HepG2 (cell line): ENCODE results near the gene KIF23. TPM values are rescaled to one million over a fixed set of nuclear protein-coding genes. Genes with fewer than 3 reads are reported as not detected.
A peak's percentile ranks its signal among the peaks of the same experiment; 100 is the strongest.

Source experiments
- GATAD1 ChIP-seq: IDR thresholded peaks from 2 replicates; pipeline ENCODE4 v1.6.1; 2016; ENCODE audit warnings: missing genetic modification reagents, missing compliant biosample characterization
- HMGXB4 ChIP-seq, 2 experiments: sonication (generic) in 1 of 2; formaldehyde crosslinking in 1 of 2; IDR thresholded peaks; 2 replicates each; pipeline versions ENCODE4 v1.4.0 to v1.6.1; 2018 to 2020; ENCODE audit warnings: missing genetic modification reagents in 2 of 2, borderline replicate concordance in 1 of 2, low read depth in 1 of 2, mild to moderate bottlenecking in 1 of 2, missing biosample characterization in 1 of 2
- ISL2 ChIP-seq: sonication (generic); formaldehyde crosslinking; IDR thresholded peaks from 2 replicates; pipeline ENCODE4 v1.5.0; 2020; ENCODE audit warnings: missing genetic modification reagents
- KDM1A ChIP-seq: IDR thresholded peaks from 2 replicates; pipeline ENCODE4 v1.6.1; 2016; ENCODE audit warnings: missing compliant biosample characterization
- MBNL3 ChIP-seq: fragments of 250-450 bp; sonication (Bioruptor Pico); conservative IDR thresholded peaks from 2 replicates; pipeline ENCODE4 v1.8.0; 2022; ENCODE audit warnings: mild to moderate bottlenecking, inconsistent platforms
- MIXL1 ChIP-seq: IDR thresholded peaks from 2 replicates; pipeline ENCODE4 v1.6.1; 2016
- MZF1 ChIP-seq: sonication (generic); formaldehyde crosslinking; IDR thresholded peaks from 2 replicates; pipeline ENCODE4 v1.8.1; 2023; ENCODE audit warnings: mild to moderate bottlenecking, missing genetic modification reagents, borderline replicate concordance
- RFX1 ChIP-seq: fragments of 450-650 bp; IDR thresholded peaks from 2 replicates; pipeline ENCODE4 v1.6.1; 2017
- SOX6 ChIP-seq, 2 experiments: fragments of 450-650 bp in 1 of 2; sonication (generic) in 1 of 2; formaldehyde crosslinking in 1 of 2; IDR thresholded peaks; 2 replicates each; pipeline versions ENCODE4 v1.4.0 to v1.6.1; 2017 to 2020; ENCODE audit warnings: antibody characterized with exemption in 1 of 2, mild to moderate bottlenecking in 1 of 2, missing genetic modification reagents in 1 of 2
- SP140L ChIP-seq: sonication (generic); formaldehyde crosslinking; IDR thresholded peaks from 2 replicates; pipeline ENCODE4 v1.4.0; 2020; ENCODE audit warnings: missing genetic modification reagents, borderline replicate concordance
- SRSF4 ChIP-seq: fragments of 200-400 bp; formaldehyde crosslinking; IDR thresholded peaks from one replicate; pipeline ENCODE4 v1.6.1; 2018; ENCODE audit warnings: mild to moderate bottlenecking, low read depth, low read length, moderate library complexity; ENCODE audit not compliant: poor library complexity, severe bottlenecking
- SRY ChIP-seq: sonication (generic); formaldehyde crosslinking; IDR thresholded peaks from 2 replicates; pipeline ENCODE4 v1.8.0; 2022; ENCODE audit warnings: mild to moderate bottlenecking, missing genetic modification reagents
- ZBTB37 ChIP-seq: sonication (generic); formaldehyde crosslinking; IDR thresholded peaks from 2 replicates; pipeline ENCODE4 v1.4.0; 2020; ENCODE audit warnings: mild to moderate bottlenecking, missing genetic modification reagents
- ZNF331 ChIP-seq: sonication (generic); formaldehyde crosslinking; IDR thresholded peaks from 2 replicates; pipeline ENCODE4 v1.4.0; 2020; ENCODE audit warnings: missing genetic modification reagents
- ZNF775 ChIP-seq: sonication (generic); formaldehyde crosslinking; IDR thresholded peaks from 2 replicates; pipeline ENCODE4 v1.4.0; 2020; ENCODE audit warnings: missing genetic modification reagents, mild to moderate bottlenecking, moderate library complexity, borderline replicate concordance
- ZSCAN31 ChIP-seq: sonication (generic); formaldehyde crosslinking; IDR thresholded peaks from 2 replicates; pipeline ENCODE4 v1.5.0; 2020; ENCODE audit warnings: low read depth, mild to moderate bottlenecking, missing genetic modification reagents
- ZZZ3 ChIP-seq: sonication (generic); formaldehyde crosslinking; IDR thresholded peaks from 2 replicates; pipeline ENCODE4 v1.4.0; 2020; ENCODE audit warnings: missing genetic modification reagents, mild to moderate bottlenecking, borderline replicate concordance
- polyA plus RNA-seq, 8 experiments: library from polyadenylated mRNA; depleted of rRNA in 3 of 8; stranded (reverse) in 7 of 8; unstranded in 1 of 8; fragments of >200 nt; fragmentation: Illumina TruSeq in 4 of 8; extraction: Trizol in 4 of 8; gene quantifications; 2 replicates each; pipeline versions ENCODE4 v1.2.1 to v1.2.3, GENCODE V29; 2011 to 2016; ENCODE audit warnings: low read depth in 4 of 8, missing spikeins in 1 of 8, mixed read lengths in 1 of 8; ENCODE audit not compliant: insufficient read depth in 1 of 8
- total RNA-seq, 5 experiments: library from RNA; depleted of rRNA; stranded (reverse); fragments of >200 nt; fragmentation: Illumina TruSeq; extraction: Trizol; gene quantifications; 2 replicates each; pipeline ENCODE4 v1.2.3, GENCODE V29; 2016; ENCODE audit warnings: low read depth in 1 of 5
- TF ChIP-seq, protein P1 (sequence below), 2 experiments: sonication (generic) in 1 of 2; formaldehyde crosslinking in 1 of 2; IDR thresholded peaks; 2 replicates each; pipeline versions ENCODE4 v1.6.1 to v1.9.0; 2014 to 2022; ENCODE audit warnings: antibody characterized with exemption in 1 of 2, borderline replicate concordance in 1 of 2, inconsistent platforms in 1 of 2, low read depth in 1 of 2, missing genetic modification reagents in 1 of 2
- TF ChIP-seq, protein P2 (sequence below): IDR thresholded peaks from 2 replicates; pipeline ENCODE4 v1.6.1; 2012; ENCODE audit warnings: inconsistent platforms

KIF23 gene
- total and polyA plus RNA-seq, 2 of the 13 experiments (the other 11 are each of a cell fraction or from before 2014, with no cell fraction given): 11.3 to 38.1 TPM

- no peak for TF ChIP-seq MZF1
- TF ChIP-seq ZBTB37 (CRISPR knock-in tag): no peak
- TF ChIP-seq GATAD1 (CRISPR knock-in tag): peak; percentile 86
- TF ChIP-seq ZNF331: 0 out of 2 replicates have a peak, but pooled peaks have one; percentile 34
- TF ChIP-seq, protein P1, sequence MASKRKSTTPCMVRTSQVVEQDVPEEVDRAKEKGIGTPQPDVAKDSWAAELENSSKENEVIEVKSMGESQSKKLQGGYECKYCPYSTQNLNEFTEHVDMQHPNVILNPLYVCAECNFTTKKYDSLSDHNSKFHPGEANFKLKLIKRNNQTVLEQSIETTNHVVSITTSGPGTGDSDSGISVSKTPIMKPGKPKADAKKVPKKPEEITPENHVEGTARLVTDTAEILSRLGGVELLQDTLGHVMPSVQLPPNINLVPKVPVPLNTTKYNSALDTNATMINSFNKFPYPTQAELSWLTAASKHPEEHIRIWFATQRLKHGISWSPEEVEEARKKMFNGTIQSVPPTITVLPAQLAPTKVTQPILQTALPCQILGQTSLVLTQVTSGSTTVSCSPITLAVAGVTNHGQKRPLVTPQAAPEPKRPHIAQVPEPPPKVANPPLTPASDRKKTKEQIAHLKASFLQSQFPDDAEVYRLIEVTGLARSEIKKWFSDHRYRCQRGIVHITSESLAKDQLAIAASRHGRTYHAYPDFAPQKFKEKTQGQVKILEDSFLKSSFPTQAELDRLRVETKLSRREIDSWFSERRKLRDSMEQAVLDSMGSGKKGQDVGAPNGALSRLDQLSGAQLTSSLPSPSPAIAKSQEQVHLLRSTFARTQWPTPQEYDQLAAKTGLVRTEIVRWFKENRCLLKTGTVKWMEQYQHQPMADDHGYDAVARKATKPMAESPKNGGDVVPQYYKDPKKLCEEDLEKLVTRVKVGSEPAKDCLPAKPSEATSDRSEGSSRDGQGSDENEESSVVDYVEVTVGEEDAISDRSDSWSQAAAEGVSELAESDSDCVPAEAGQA (IDR thresholded peaks at IDR 0.05; ENCODE audit: low read depth): no peak
- TF ChIP-seq, protein P1 (CRISPR knock-in tag; IDR thresholded peaks at IDR 0.05; ENCODE audit: borderline replicate concordance): no peak
- TF ChIP-seq SOX6 (IDR thresholded peaks at IDR 0.05): no peak
- peak; percentile 41; the same call in 1 of the 2 replicates for TF ChIP-seq SOX6 (CRISPR knock-in tag; IDR thresholded peaks at IDR 0.05)
- no peak for TF ChIP-seq ZZZ3 (CRISPR knock-in tag)
- TF ChIP-seq MIXL1 (CRISPR knock-in tag): peak; percentile 33; the same call in 1 of the 2 replicates
- TF ChIP-seq KDM1A: no peak
- TF ChIP-seq ISL2 (CRISPR knock-in tag): 0 out of 2 replicates have a peak, but pooled peaks have one; percentile 10
- 0 out of 4 replicates have a peak, but pooled peaks have one; percentile 16 to 44 for TF ChIP-seq HMGXB4 (CRISPR knock-in tag; IDR thresholded peaks at IDR 0.05; ENCODE audit: borderline replicate concordance in 1 of 2, low read depth in 1 of 2)
- TF ChIP-seq SRSF4: no peak
- no peak for TF ChIP-seq SP140L
- TF ChIP-seq, protein P2, sequence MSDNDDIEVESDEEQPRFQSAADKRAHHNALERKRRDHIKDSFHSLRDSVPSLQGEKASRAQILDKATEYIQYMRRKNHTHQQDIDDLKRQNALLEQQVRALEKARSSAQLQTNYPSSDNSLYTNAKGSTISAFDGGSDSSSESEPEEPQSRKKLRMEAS: peak; percentile 86
- no peak for TF ChIP-seq ZNF775 (CRISPR knock-in tag)
- TF ChIP-seq SRY (CRISPR knock-in tag): peak; percentile 76; the same call in 1 of the 2 replicates
- no peak for TF ChIP-seq MBNL3
- peak; percentile 84; the same call in 1 of the 2 replicates for TF ChIP-seq ZSCAN31 (CRISPR knock-in tag)
- TF ChIP-seq RFX1: peak; percentile 92
These were observed at the start of gene KIF23 (continued) for GRCh38 chr15:69413822-69414700.
